ENCODE results near the gene TMEM14A. TPM values are rescaled to one million over a fixed set of nuclear protein-coding genes. Genes with fewer than 3 reads are reported as not detected.
"Not testable (repeated sequence)": the region's sequence is repeated elsewhere in the genome, so short reads cannot be mapped to it uniquely, and the experiment has no call there.

TMEM14A gene
- total RNA-seq, 1 donor from 2014 or later: 37.3 TPM

DNA sequence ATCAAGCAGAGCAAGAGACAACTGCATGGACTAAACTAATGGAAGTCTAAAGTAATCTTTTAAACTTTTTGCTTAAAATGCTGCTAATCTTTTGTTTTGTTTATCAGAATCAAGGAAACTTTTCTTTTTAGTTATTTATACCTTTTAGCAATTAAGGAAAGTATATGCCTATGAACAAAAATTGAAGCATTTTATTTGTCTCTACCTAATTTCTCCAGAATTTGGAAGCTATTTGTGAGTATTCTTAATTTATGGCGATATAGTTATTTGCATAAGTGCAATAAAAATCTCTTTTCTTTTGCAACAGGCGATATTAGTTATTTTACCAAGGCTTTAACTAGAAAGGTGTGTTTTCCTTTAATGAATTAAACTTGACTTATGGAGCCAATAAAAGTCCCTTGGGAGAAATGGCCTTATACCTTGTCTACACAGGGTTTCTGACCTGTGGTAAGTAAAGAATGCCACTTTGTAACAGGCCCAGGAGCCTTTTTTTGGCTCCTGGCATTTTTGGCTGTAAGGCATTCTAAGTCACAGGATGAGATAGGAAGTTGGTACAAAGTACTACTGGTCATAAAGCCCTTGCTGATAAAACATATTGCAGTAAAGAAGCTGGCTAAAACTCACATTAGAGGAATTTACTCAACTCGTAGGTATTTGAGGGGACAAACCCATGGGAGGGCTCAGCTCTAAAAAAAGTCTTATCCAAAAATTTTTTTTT is 37.2 kb downstream of the TMEM14A start:
- H3K36me3 Mint-ChIP-seq: no peaks in the 10 kb centered on the region
- H3K4me3 Mint-ChIP-seq: no peak overlapping the region
- no peaks in the 10 kb centered on the region for H3K4me1 Mint-ChIP-seq (ENCODE audit: unreplicated experiment)
- peaks cover 2% of the 10 kb centered on the region for H3K27me3 Mint-ChIP-seq
- H3K9me3 Mint-ChIP-seq: no peaks in the 10 kb centered on the region
- TF ChIP-seq, protein P1, sequence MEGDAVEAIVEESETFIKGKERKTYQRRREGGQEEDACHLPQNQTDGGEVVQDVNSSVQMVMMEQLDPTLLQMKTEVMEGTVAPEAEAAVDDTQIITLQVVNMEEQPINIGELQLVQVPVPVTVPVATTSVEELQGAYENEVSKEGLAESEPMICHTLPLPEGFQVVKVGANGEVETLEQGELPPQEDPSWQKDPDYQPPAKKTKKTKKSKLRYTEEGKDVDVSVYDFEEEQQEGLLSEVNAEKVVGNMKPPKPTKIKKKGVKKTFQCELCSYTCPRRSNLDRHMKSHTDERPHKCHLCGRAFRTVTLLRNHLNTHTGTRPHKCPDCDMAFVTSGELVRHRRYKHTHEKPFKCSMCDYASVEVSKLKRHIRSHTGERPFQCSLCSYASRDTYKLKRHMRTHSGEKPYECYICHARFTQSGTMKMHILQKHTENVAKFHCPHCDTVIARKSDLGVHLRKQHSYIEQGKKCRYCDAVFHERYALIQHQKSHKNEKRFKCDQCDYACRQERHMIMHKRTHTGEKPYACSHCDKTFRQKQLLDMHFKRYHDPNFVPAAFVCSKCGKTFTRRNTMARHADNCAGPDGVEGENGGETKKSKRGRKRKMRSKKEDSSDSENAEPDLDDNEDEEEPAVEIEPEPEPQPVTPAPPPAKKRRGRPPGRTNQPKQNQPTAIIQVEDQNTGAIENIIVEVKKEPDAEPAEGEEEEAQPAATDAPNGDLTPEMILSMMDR (conservative IDR thresholded peaks at IDR 0.05): no peak
- H3K27ac Mint-ChIP-seq: no peak overlapping the region
- DNase-seq (ENCODE audit: extremely low spot score, unreplicated experiment): no peak

DNA sequence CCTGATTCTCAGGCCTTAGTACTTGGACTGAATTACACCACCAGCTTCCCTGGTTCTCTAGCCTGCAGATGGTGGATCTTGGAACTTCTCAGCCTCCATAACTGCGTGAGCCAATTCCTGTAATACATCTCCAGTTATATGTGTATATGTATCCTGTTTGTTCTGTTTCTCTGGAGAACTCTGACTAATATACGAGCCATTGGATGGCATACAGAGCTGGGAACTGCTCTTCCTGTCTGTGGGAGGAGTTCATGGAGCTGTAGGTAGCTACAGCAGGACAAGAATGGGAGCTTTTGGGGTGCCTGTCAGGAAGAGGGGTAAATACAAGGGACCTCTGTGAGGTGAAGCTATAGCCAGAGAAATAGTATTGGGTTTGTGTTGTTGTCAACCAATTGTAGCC is 41.2 kb downstream of the TMEM14A start:
- H3K27me3 Mint-ChIP-seq: no peaks in the 10 kb centered on the region
- DNase-seq (ENCODE audit: extremely low spot score, unreplicated experiment): no peak
- TF ChIP-seq, protein P1 (conservative IDR thresholded peaks at IDR 0.05): no peak
- no peaks in the 10 kb centered on the region for H3K36me3 Mint-ChIP-seq
- no peaks in the 10 kb centered on the region for H3K4me1 Mint-ChIP-seq (ENCODE audit: unreplicated experiment)
- peaks cover 4% of the 10 kb centered on the region for H3K9me3 Mint-ChIP-seq
- H3K4me3 Mint-ChIP-seq: no peak overlapping the region
- no peak overlapping the region for H3K27ac Mint-ChIP-seq

GRCh38 chr6:52714761-52715160 is 43.8 kb downstream of the TMEM14A start:
- not testable (repeated sequence) for H3K9me3 Mint-ChIP-seq; H3K4me1 Mint-ChIP-seq (ENCODE audit: unreplicated experiment); H3K4me3 Mint-ChIP-seq; H3K27me3 Mint-ChIP-seq; H3K36me3 Mint-ChIP-seq; DNase-seq (ENCODE audit: extremely low spot score, unreplicated experiment)
- peak overlapping the region; percentile 72 for H3K27ac Mint-ChIP-seq

GRCh38 chr6:52718550-52718949 is 47.6 kb downstream of the TMEM14A start:
- H3K4me3 Mint-ChIP-seq: no peak overlapping the region
- no peaks in the 10 kb centered on the region for H3K4me1 Mint-ChIP-seq (ENCODE audit: unreplicated experiment)
- TF ChIP-seq, protein P1 (conservative IDR thresholded peaks at IDR 0.05): no peak
- peaks cover 4% of the 10 kb centered on the region for H3K9me3 Mint-ChIP-seq
- no peaks in the 10 kb centered on the region for H3K27me3 Mint-ChIP-seq
- H3K36me3 Mint-ChIP-seq: no peaks in the 10 kb centered on the region
- DNase-seq (ENCODE audit: extremely low spot score, unreplicated experiment): no peak
- H3K27ac Mint-ChIP-seq: no peak overlapping the region

DNA sequence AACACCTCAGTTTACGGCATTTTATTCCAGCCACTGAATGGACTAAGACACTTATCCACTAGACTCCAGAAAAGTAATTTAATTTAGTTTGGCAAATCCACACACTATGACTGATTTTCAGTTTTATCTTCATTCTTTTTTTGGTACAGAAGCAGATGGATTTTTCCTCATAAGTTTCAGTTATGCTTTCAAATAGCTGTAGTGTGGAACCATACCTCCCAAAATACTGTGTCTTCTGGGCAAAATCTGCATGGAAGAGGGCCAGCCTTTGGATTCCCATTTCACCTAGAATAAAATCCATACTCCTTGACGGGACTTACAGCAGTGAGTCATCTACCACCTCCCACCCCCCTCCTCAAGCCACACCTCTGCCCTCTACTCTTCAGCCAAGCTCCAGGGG is 49.4 kb downstream of the TMEM14A start:
- no peaks in the 10 kb centered on the region for H3K36me3 Mint-ChIP-seq
- no peak overlapping the region for H3K27ac Mint-ChIP-seq
- no peaks in the 10 kb centered on the region for H3K27me3 Mint-ChIP-seq
- no peak for DNase-seq (ENCODE audit: extremely low spot score, unreplicated experiment)
- TF ChIP-seq, protein P1 (conservative IDR thresholded peaks at IDR 0.05): no peak
- no peak overlapping the region for H3K4me3 Mint-ChIP-seq
- H3K4me1 Mint-ChIP-seq (ENCODE audit: unreplicated experiment): no peaks in the 10 kb centered on the region
- H3K9me3 Mint-ChIP-seq: no peaks in the 10 kb centered on the region

GRCh38 chr6:52724042-52724405 is 53.1 kb downstream of the TMEM14A start:
- TF ChIP-seq, protein P1 (conservative IDR thresholded peaks at IDR 0.05): no peak
- H3K27ac Mint-ChIP-seq: peak overlapping the region; percentile 84
- H3K27me3 Mint-ChIP-seq: no peaks in the 10 kb centered on the region
- H3K36me3 Mint-ChIP-seq: no peaks in the 10 kb centered on the region
- peaks cover 5% of the 10 kb centered on the region for H3K4me1 Mint-ChIP-seq (ENCODE audit: unreplicated experiment)
- no peak for DNase-seq (ENCODE audit: extremely low spot score, unreplicated experiment)
- no peak overlapping the region for H3K4me3 Mint-ChIP-seq
- no peaks in the 10 kb centered on the region for H3K9me3 Mint-ChIP-seq

Data from type B pancreatic cell (in vitro differentiated cells).